ENCODE data around the gene THRA. TPM values are rescaled to one million over a fixed set of nuclear protein-coding genes. Genes with fewer than 3 reads are reported as not detected.
A peak's percentile ranks its signal among the peaks of the same experiment; 100 is the strongest.

THRA gene
- total RNA-seq (2011; cell fraction: chromatin; rRNA removed; ENCODE audit: low replicate concordance), result 10.8 and 15.6 TPM in 2 replicates
- total RNA-seq (2011; cell fraction: nucleolus; rRNA removed), result 7.5 and 8.0 TPM in 2 replicates
- 10.3 and 15.7 TPM in 2 replicates for total RNA-seq (2011; cell fraction: nucleoplasm; rRNA removed)
- total RNA-seq (2014; rRNA removed), result 13.8 and 18.9 TPM in 2 replicates
- total RNA-seq (2014; rRNA removed; fragmentation: Illumina TruSeq; extraction: Trizol), result 7.5 and 9.1 TPM in 2 replicates
- total RNA-seq (2015; rRNA removed; fragmentation: Illumina TruSeq; extraction: Trizol), result 12.2 and 13.2 TPM in 2 replicates
- total RNA-seq (2021), result 22.7 and 23.4 TPM in 2 replicates
- polyA plus RNA-seq (2011; rRNA removed), result 8.3 and 9.3 TPM in 2 replicates
- 7.8 and 12.5 TPM in 2 replicates for polyA plus RNA-seq (2011; cell fraction: cytosol; rRNA removed)
- polyA plus RNA-seq (2011; cell fraction: nucleus; rRNA removed), result 7.3 and 15.8 TPM in 2 replicates
- polyA plus RNA-seq (2012), result 20.0 TPM in 2 replicates
- polyA plus RNA-seq (2014; fragmentation: Illumina TruSeq; extraction: Trizol), result 19.7 and 21.6 TPM in 2 replicates
- polyA plus RNA-seq (2014; fragmentation: Nextera tagmentation; extraction: Ambion mirVana), result under 1 TPM; 0.34 to 0.50 TPM
- polyA plus RNA-seq (2014; rRNA removed), result 12.7 and 13.8 TPM in 2 replicates
- polyA minus RNA-seq (2011; rRNA and poly(A)+ RNA removed), result 5.8 and 9.7 TPM in 2 replicates
- polyA minus RNA-seq (2011; cell fraction: cytosol; rRNA and poly(A)+ RNA removed), result 6.3 and 7.9 TPM in 2 replicates
- polyA minus RNA-seq (2011; cell fraction: nucleus; rRNA and poly(A)+ RNA removed), result 2.3 and 2.6 TPM in 2 replicates
- Bru-seq, nascent RNA, result percentile 60 among the genes with signal in this experiment
- percentile 57 among the genes with signal in this experiment for BruChase-seq, experiment 1, labeled RNA remaining after a 2-hour chase
- BruChase-seq, experiment 2, labeled RNA remaining after a 6-hour chase, result percentile 62 among the genes with signal in this experiment
- long read RNA-seq, experiment 1, full-length matches to known transcripts, result 6 of 56 reads
- long read RNA-seq, experiment 1, partial matches to known transcripts, result 4 of 56 reads
- long read RNA-seq, experiment 1, other reads (novel, unspliced or antisense), result 46 of 56 reads
- long read RNA-seq, experiment 2, full-length matches to known transcripts, result 3 of 30 reads
- long read RNA-seq, experiment 2, partial matches to known transcripts, result 11 of 30 reads
- long read RNA-seq, experiment 2, other reads (novel, unspliced or antisense), result 16 of 30 reads
- long read RNA-seq, experiment 3, partial matches to known transcripts, result 0 of 2 reads
- long read RNA-seq, experiment 3, other reads (novel, unspliced or antisense), result 2 of 2 reads

DNA sequence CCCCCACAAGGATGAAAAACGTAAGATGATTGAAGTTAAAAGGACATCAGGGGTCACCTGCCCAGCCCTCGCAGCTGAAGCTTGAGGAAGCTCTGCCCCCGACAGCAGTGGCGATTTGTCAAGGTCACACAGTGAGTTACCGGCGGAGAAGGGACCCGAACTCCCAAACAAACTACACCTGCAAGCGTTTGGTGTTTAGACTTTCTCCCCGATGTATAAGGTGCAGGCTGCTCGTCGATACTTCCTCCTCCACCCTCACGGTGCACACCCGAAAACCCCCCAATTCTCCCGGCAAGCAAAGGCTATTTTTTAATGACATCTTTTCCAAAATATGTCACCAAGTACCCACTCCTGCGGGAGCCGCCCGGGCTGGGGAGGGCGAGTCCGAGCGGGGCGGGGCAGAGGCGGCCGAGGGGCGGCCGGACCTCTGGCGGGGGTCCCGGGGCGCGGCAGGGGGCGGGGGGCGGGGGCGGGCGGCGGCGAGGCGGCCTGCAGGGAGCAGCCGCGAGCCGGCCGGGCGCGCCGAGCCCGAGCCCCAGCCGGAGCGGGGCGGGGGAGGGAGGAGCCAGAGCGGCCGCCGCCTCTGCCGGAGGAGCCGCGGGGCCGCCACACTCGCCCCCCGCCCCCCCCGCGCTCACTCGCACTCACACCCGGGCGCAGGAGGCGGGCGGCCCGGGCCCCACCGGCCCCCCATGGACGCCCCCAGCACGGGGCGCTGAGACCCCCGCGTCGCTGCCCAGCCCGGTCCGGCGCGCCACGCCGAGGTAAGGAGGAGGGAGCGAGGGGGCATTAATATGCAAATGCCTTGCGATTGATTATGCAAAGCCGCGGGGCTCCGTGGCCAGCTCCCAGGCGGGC is at the start of gene THRA:
Gene THRA (plus strand): TSS at position 637 of the 858 bp plus-strand sequence. CDS start 11,524 bp downstream, outside the sequence.
- no peaks in the 10 kb centered on the region for H3K9me3 ChIP-seq (replicated peaks; ENCODE audit: control insufficient read depth, insufficient read depth, low read depth, low read length)
- DNase-seq (ENCODE audit: extremely low read depth in 1 of 4, low spot score in 3 of 4) (peak; percentile 80 to 91 (median 89)), FAIRE-seq (peak; percentile 44), ATAC-seq (peak; percentile 82)
- no TSS peak for BruUV-seq (replicated peaks)
- peak within 1 kb of the TSS; percentile 80 to 98 for H3K9ac ChIP-seq (ENCODE audit: insufficient read depth in 1 of 2, low read depth in 2 of 2, low read length in 2 of 2)
- peak within 1 kb of the TSS; percentile 91 for H3K4me2 ChIP-seq (ENCODE audit: insufficient read depth, low read length)
- peak within 1 kb of the TSS; percentile 94 for H3K4me3 ChIP-seq
- no peaks in the 10 kb centered on the region for H3K9me1 ChIP-seq (ENCODE audit: control insufficient read depth, insufficient read depth, low read length)
- H4K20me1 ChIP-seq (replicated peaks; ENCODE audit: control insufficient read depth, insufficient read depth, low read length), result no peaks in the 10 kb centered on the region
- ChIA-PET POLR2A (interaction anchor here (0.5 to 1.2 kb wide), 4 partner anchors 8 to 130 kb away, joined by 3 read pairs; partner anchors contain the start of genes CASC3 and MED24), CTCF (ENCODE audit: low intra/inter-chr PET ratio) (interaction anchor here (0.6 to 1.1 kb wide), 4 partner anchors 16 to 106 kb away, joined by 3 to 5 read pairs (median 4); no protein-coding TSS in a partner anchor)
- in situ Hi-C loops (cut with MboI) (no loop called here), intact Hi-C loops (cut with micrococcal nuclease) (no loop called here)
- H2AFZ ChIP-seq (ENCODE audit: low read depth, low read length), result peak within 1 kb of the TSS; percentile 97
- peaks cover 39% of the 10 kb centered on the region for H3K79me2 ChIP-seq (ENCODE audit: control insufficient read depth, insufficient read depth, low read length)
- H3K27ac ChIP-seq (ENCODE audit: extremely low read depth, low read depth, low read length), result peak within 1 kb of the TSS; percentile 79
- 3% methylated on average over 28 of the region's 83 CpGs for WGBS (ENCODE audit: insufficient coverage, low coverage, missing lambda C conversion rate)
- H3K36me3 ChIP-seq (ENCODE audit: control insufficient read depth, insufficient read depth, low read length), result no peaks in the 10 kb centered on the region; the same call in 2 of the 3 replicates
- H3K4me1 ChIP-seq (replicated peaks in 1 of 2; ENCODE audit: control insufficient read depth in 2 of 2, insufficient read depth in 2 of 2, low read length in 2 of 2), result peaks cover 35 to 55% of the 10 kb centered on the region in 2 experiments
- no peaks in the 10 kb centered on the region for H3K27me3 ChIP-seq (ENCODE audit: control insufficient read depth in 2 of 2, insufficient read depth in 2 of 2, low read length in 2 of 2)
- TF ChIP-seq MED1 (CRISPR knock-in tag; IDR thresholded peaks at IDR 0.05; ENCODE audit: borderline replicate concordance) (no peak), PHB2 (IDR thresholded peaks at IDR 0.05; ENCODE audit: low read depth) (no peak), ZNF3 (CRISPR knock-in tag; IDR thresholded peaks at IDR 0.05) (no peak), SNIP1 (IDR thresholded peaks at IDR 0.05; ENCODE audit: low read depth) (no peak), ZNF778 (CRISPR knock-in tag; IDR thresholded peaks at IDR 0.05) (no peak), FUS (optimal IDR thresholded peaks at IDR 0.05; ENCODE audit: low read depth, low read length) (no peak), SMARCA4 (IDR thresholded peaks at IDR 0.05) (no peak), NR3C1 (CRISPR knock-in tag; IDR thresholded peaks at IDR 0.05) (no peak), CCAR2 (IDR thresholded peaks at IDR 0.05; ENCODE audit: low read depth, low read length) (no peak), ZNF740 (CRISPR knock-in tag; IDR thresholded peaks at IDR 0.05) (no peak), ZNF740 (tag; IDR thresholded peaks at IDR 0.05) (peak in 1 of 2 experiments; percentile 45; a peak in 1 of 4 replicates), ZNF124 (CRISPR knock-in tag; IDR thresholded peaks at IDR 0.05) (no peak), LARP7 (IDR thresholded peaks at IDR 0.05) (no peak), MEIS2 (IDR thresholded peaks at IDR 0.05; ENCODE audit: partially characterized antibody) (peak; percentile 19), C11orf30 (IDR thresholded peaks at IDR 0.05; ENCODE audit: low read depth) (no peak), BDP1 (IDR thresholded peaks at IDR 0.05; ENCODE audit: insufficient read depth, insufficient read length) (no peak)
- TF ChIP-seq, protein P1, sequence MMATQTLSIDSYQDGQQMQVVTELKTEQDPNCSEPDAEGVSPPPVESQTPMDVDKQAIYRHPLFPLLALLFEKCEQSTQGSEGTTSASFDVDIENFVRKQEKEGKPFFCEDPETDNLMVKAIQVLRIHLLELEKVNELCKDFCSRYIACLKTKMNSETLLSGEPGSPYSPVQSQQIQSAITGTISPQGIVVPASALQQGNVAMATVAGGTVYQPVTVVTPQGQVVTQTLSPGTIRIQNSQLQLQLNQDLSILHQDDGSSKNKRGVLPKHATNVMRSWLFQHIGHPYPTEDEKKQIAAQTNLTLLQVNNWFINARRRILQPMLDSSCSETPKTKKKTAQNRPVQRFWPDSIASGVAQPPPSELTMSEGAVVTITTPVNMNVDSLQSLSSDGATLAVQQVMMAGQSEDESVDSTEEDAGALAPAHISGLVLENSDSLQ (IDR thresholded peaks at IDR 0.05), result peak; percentile 59; the same call in 1 of the 2 replicates

Measured in K562 (cell line).